H9 (cell line): Measurements from ENCODE around the gene PRODH. TPM values are rescaled to one million over a fixed set of nuclear protein-coding genes. Genes with fewer than 3 reads are reported as not detected.

Experiments
- DNase-seq: peaks from one replicate; pipeline ENCODE4 v3.0.0-alpha.2; 2017
- H2AFZ ChIP-seq: one replicate; pipeline ENCODE4 v1.6.1; 2013; ENCODE audit warnings: mild to moderate bottlenecking, low read length, control low read depth, moderate library complexity
- H2AK5ac ChIP-seq: 2 replicates; pipeline ENCODE4 v1.6.1; 2013; ENCODE audit warnings: low read length, control low read depth, mixed read lengths; ENCODE audit not compliant: insufficient read length
- H2BK120ac ChIP-seq: one replicate; pipeline ENCODE4 v1.6.1; 2013; ENCODE audit warnings: low read depth, mild to moderate bottlenecking, low read length, control low read depth, inconsistent platforms; ENCODE audit not compliant: poor library complexity, severe bottlenecking
- H2BK12ac ChIP-seq: 2 replicates; pipeline ENCODE4 v1.6.1; 2013; ENCODE audit warnings: low read length, control low read depth, mixed read lengths, low read depth; ENCODE audit not compliant: insufficient read length
- H2BK15ac ChIP-seq: 2 replicates; pipeline ENCODE4 v1.6.1; 2013; ENCODE audit warnings: low read depth, low read length, control low read depth
- H2BK20ac ChIP-seq: one replicate; pipeline ENCODE4 v1.6.1; 2013; ENCODE audit warnings: low read depth, mild to moderate bottlenecking, low read length, control low read depth, inconsistent platforms; ENCODE audit not compliant: poor library complexity, severe bottlenecking
- H2BK5ac ChIP-seq: 2 replicates; pipeline ENCODE4 v1.6.1; 2013; ENCODE audit warnings: low read length, control low read depth, mixed read lengths; ENCODE audit not compliant: insufficient read length
- H3K14ac ChIP-seq: 2 replicates; pipeline ENCODE4 v1.6.1; 2013; ENCODE audit warnings: low read length, control low read depth; ENCODE audit not compliant: insufficient read depth
- H3K18ac ChIP-seq: 2 replicates; pipeline ENCODE4 v1.6.1; 2013; ENCODE audit warnings: low read depth, mild to moderate bottlenecking, mixed read lengths, low read length, control low read depth; ENCODE audit not compliant: insufficient read length
- H3K23ac ChIP-seq: 2 replicates; pipeline ENCODE4 v1.6.1; 2013; ENCODE audit warnings: low read length, control low read depth, mixed read lengths, low read depth; ENCODE audit not compliant: insufficient read length
- H3K23me2 ChIP-seq: 2 replicates; pipeline ENCODE4 v1.6.1; 2013; ENCODE audit warnings: low read depth, mild to moderate bottlenecking, mixed read lengths, low read length, control low read depth; ENCODE audit not compliant: insufficient read length, poor library complexity, severe bottlenecking
- H3K27ac ChIP-seq: 2 replicates; pipeline ENCODE4 v1.5.1; 2013; ENCODE audit warnings: low read length, control low read depth, mixed read lengths, low read depth; ENCODE audit not compliant: insufficient read length
- H3K27me3 ChIP-seq: 2 replicates; pipeline ENCODE4 v1.6.1; 2013; ENCODE audit warnings: low read length, control low read depth, inconsistent platforms; ENCODE audit not compliant: insufficient read depth
- H3K4ac ChIP-seq: 2 replicates; pipeline ENCODE4 v1.6.1; 2013; ENCODE audit warnings: low read depth, mild to moderate bottlenecking, control low read depth, inconsistent platforms, low read length, moderate library complexity
- H3K4me1 ChIP-seq: 2 replicates; pipeline ENCODE4 v1.6.1; 2013; ENCODE audit warnings: low read length, control low read depth, inconsistent platforms; ENCODE audit not compliant: insufficient read depth
- H3K4me2 ChIP-seq: 2 replicates; pipeline ENCODE4 v1.6.1; 2013; ENCODE audit warnings: low read length, control low read depth, mixed read lengths; ENCODE audit not compliant: insufficient read length, insufficient read depth
- H3K56ac ChIP-seq: 2 replicates; pipeline ENCODE4 v1.6.1; 2013; ENCODE audit warnings: low read depth, mild to moderate bottlenecking, mixed read lengths, low read length, control low read depth; ENCODE audit not compliant: insufficient read length
- H3K79me1 ChIP-seq: 2 replicates; pipeline ENCODE4 v1.6.1; 2013; ENCODE audit warnings: low read depth, mild to moderate bottlenecking, moderate library complexity, low read length, control low read depth, inconsistent platforms; ENCODE audit not compliant: insufficient read depth, poor library complexity, severe bottlenecking
- H3K79me2 ChIP-seq: 2 replicates; pipeline ENCODE4 v1.6.1; 2013; ENCODE audit warnings: low read length, control low read depth, inconsistent platforms; ENCODE audit not compliant: insufficient read depth
- H3K9ac ChIP-seq: 2 replicates; pipeline ENCODE4 v1.6.1; 2013; ENCODE audit warnings: low read length, control low read depth, mixed read lengths; ENCODE audit not compliant: insufficient read length; ENCODE audit errors: extremely low read depth
- H3K9me3 ChIP-seq: one replicate; pipeline ENCODE4 v1.6.1; 2013; ENCODE audit warnings: low read depth, low read length, inconsistent platforms; ENCODE audit not compliant: control insufficient read depth
- H3T11ph ChIP-seq: one replicate; pipeline ENCODE4 v1.6.1; 2013; ENCODE audit warnings: mild to moderate bottlenecking, low read length, control low read depth, inconsistent platforms
- H4K20me1 ChIP-seq: one replicate; pipeline ENCODE4 v1.6.1; 2013; ENCODE audit not compliant: control insufficient read depth, insufficient read length, insufficient read depth
- H4K5ac ChIP-seq: 2 replicates; pipeline ENCODE4 v1.6.1; 2013; ENCODE audit warnings: low read depth, mild to moderate bottlenecking, mixed read lengths, low read length, control low read depth; ENCODE audit not compliant: insufficient read length
- H4K8ac ChIP-seq: replicated peaks from 2 replicates; pipeline ENCODE4 v1.6.1; 2013; ENCODE audit warnings: low read length, control low read depth, mixed read lengths, low read depth; ENCODE audit not compliant: insufficient read length
- H4K91ac ChIP-seq: 2 replicates; pipeline ENCODE4 v1.6.1; 2013; ENCODE audit warnings: low read depth, mild to moderate bottlenecking, moderate library complexity, mixed read lengths, low read length, control low read depth; ENCODE audit not compliant: insufficient read length
- H3K27ac Mint-ChIP-seq, 3 experiments: 2 replicates in 2 of 3; 3 replicates in 1 of 3; pipeline ENCODE4 v1.8.0; 2020 to 2021; ENCODE audit warnings: mixed read lengths in 3 of 3, mild to moderate bottlenecking in 1 of 3, moderate library complexity in 1 of 3
- H3K27me3 Mint-ChIP-seq: 2 replicates; pipeline ENCODE4 v1.8.0; 2021; ENCODE audit warnings: low read depth, mild to moderate bottlenecking, moderate library complexity, mixed read lengths
- H3K36me3 Mint-ChIP-seq, 3 experiments: 2 replicates in 2 of 3; 3 replicates in 1 of 3; pipeline ENCODE4 v1.8.0; 2020 to 2021; ENCODE audit warnings: low read depth in 3 of 3, mixed read lengths in 3 of 3; ENCODE audit not compliant: insufficient read depth in 1 of 3
- H3K4me1 Mint-ChIP-seq, 2 experiments: 2 replicates each; pipeline ENCODE4 v1.8.0; 2020; ENCODE audit warnings: mixed read lengths in 2 of 2
- H3K4me3 Mint-ChIP-seq, 2 experiments: 2 replicates in 1 of 2; 3 replicates in 1 of 2; pipeline ENCODE4 v1.8.0; 2020 to 2021; ENCODE audit warnings: mild to moderate bottlenecking in 2 of 2, mixed read lengths in 2 of 2, moderate library complexity in 1 of 2
- H3K9me3 Mint-ChIP-seq, 2 experiments: 2 replicates in 1 of 2; 3 replicates in 1 of 2; pipeline ENCODE4 v1.8.0; 2020; ENCODE audit warnings: mild to moderate bottlenecking in 2 of 2, mixed read lengths in 2 of 2, moderate library complexity in 1 of 2
- CTCF ChIP-seq: fragments of 200-600 bp; sonication (generic); conservative IDR thresholded peaks from 3 replicates; pipeline ENCODE4 v1.8.0; 2021; ENCODE audit warnings: antibody characterized with exemption, mild to moderate bottlenecking
- WGBS: extraction: QIAGEN DNeasy Blood & Tissue Kit; methylation state at CpG from one replicate; pipeline ENCODE4 v1.1.7; 2013; ENCODE audit warnings: missing lambda C conversion rate, low lambda C conversion rate, mixed read lengths; ENCODE audit not compliant: insufficient read length; ENCODE audit errors: extremely low coverage; 5-methylcytosine and 5-hydroxymethylcytosine counted together
- total RNA-seq: library from RNA; stranded (reverse); gene quantifications from 2 replicates; pipeline ENCODE4 v1.2.1, GENCODE V29; 2021

The PRODH gene
- total RNA-seq, 1 experiment from 2014 or later, result 51.2 TPM

- Histone ChIP-seq H2BK5ac (no peak overlapping the region), H3K9ac (no peak overlapping the region), H4K20me1 (no peaks in the 10 kb centered on the region), H3K4me1 (no peaks in the 10 kb centered on the region), H3K27me3 (no peaks in the 10 kb centered on the region), H2AFZ (no peak overlapping the region), H3K18ac (no peak overlapping the region), H4K8ac (no peak overlapping the region), H3K9me3 (no peaks in the 10 kb centered on the region), H2BK12ac (no peak overlapping the region), H3T11ph (no peak overlapping the region), H3K27ac (no peak overlapping the region), H2AK5ac (no peak overlapping the region), H4K5ac (no peak overlapping the region), H3K56ac (no peak overlapping the region), H2BK120ac (no peak overlapping the region), H3K23me2 (no peaks in the 10 kb centered on the region), H2BK20ac (no peak overlapping the region), H3K4ac (no peak overlapping the region), H3K79me1 (no peaks in the 10 kb centered on the region), H3K23ac (no peak overlapping the region), H3K79me2 (no peaks in the 10 kb centered on the region), H4K91ac (no peak overlapping the region), H3K14ac (no peak overlapping the region), H2BK15ac (no peak overlapping the region), H3K4me2 (no peak overlapping the region)
- H3K9me3 Mint-ChIP-seq, result no peaks in the 10 kb centered on the region; a peak in 1 of 5 replicates
- no peak for TF ChIP-seq CTCF
- no peak overlapping the region for H3K27ac Mint-ChIP-seq
- no CpG with 5 or more reads among the region's 6 CpGs for WGBS
- no peak overlapping the region for H3K4me3 Mint-ChIP-seq
- peaks cover 0 to 15% (median 14%) of the 10 kb centered on the region in 3 experiments; a peak in 4 of 7 replicates for H3K36me3 Mint-ChIP-seq
- DNase-seq, result no peak
- peaks cover 2% of the 10 kb centered on the region; the same call in 1 of the 2 replicates for H3K27me3 Mint-ChIP-seq
- H3K4me1 Mint-ChIP-seq, result peaks cover 35 to 36% of the 10 kb centered on the region in 2 experiments
These were observed 15.9 kb upstream of the PRODH start for GRCh38 chr22:18952022-18952421.
